Uterus (tissue), 4 donors: ENCODE measurements around the gene YTHDF1. TPM values are rescaled to one million over a fixed set of nuclear protein-coding genes. Genes with fewer than 3 reads are reported as not detected.

Experiments
- DNase-seq, 2 donors: peaks; one replicate each; pipeline ENCODE4 v3.0.0-alpha.2; 2019 to 2020
- H3K27ac ChIP-seq, 2 donors: fragments of 200-600 bp; sonication (generic); 1 replicate in 1 of 2; 2 replicates in 1 of 2; pipeline ENCODE4 v1.5.1; 2016 to 2018
- H3K27me3 ChIP-seq, 2 donors: fragments of 200-600 bp; sonication (generic); one replicate each; pipeline ENCODE4 v1.5.1; 2018 to 2019; ENCODE audit warnings: control low read depth in 1 of 2
- H3K36me3 ChIP-seq, 2 donors: fragments of 200-600 bp; sonication (generic); one replicate each; pipeline ENCODE4 v1.5.1; 2019; ENCODE audit warnings: control low read depth in 1 of 2
- H3K4me1 ChIP-seq, 2 donors: fragments of 200-600 bp; sonication (generic); one replicate each; pipeline ENCODE4 v1.5.1; 2018 to 2019; ENCODE audit warnings: control low read depth in 1 of 2
- H3K4me3 ChIP-seq, 2 donors: fragments of 200-600 bp; sonication (generic); 1 replicate in 1 of 2; 2 replicates in 1 of 2; pipeline ENCODE4 v1.5.1; 2018 to 2019; ENCODE audit warnings: mild to moderate bottlenecking in 1 of 2
- H3K9me3 ChIP-seq, 2 donors: fragments of 200-600 bp; sonication (generic); one replicate each; pipeline ENCODE4 v1.5.1; 2019; ENCODE audit warnings: control low read depth in 1 of 2
- POLR2A ChIP-seq, 2 donors: fragments of 450-650 bp; IDR thresholded peaks; one replicate each; pipeline ENCODE4 v1.6.1; 2016; ENCODE audit warnings: antibody characterized with exemption in 2 of 2, mild to moderate bottlenecking in 1 of 2, moderate library complexity in 1 of 2
- intact Hi-C: fragments of 100-400 bp; cut with DNase I; formaldehyde crosslinking; loops from one replicate; pipeline ENCODE4 v1.15.1; 2023; ENCODE audit warnings: low total_unique reads
- total RNA-seq, 4 donors: library from RNA; depleted of rRNA in 3 of 4; stranded (reverse); fragments of >200 nt in 3 of 4; gene quantifications; one replicate each; pipeline versions ENCODE4 v1.1.0 to v1.2.4, GENCODE V29; 2014 to 2023
- TF ChIP-seq, protein P1 (sequence below), 4 experiments: fragments of 200-600 bp in 2 of 4; fragments of 450-650 bp in 2 of 4; sonication (generic) in 2 of 4; IDR thresholded peaks; one replicate each; pipeline ENCODE4 v1.5.1; 2016 to 2019; ENCODE audit warnings: antibody characterized with exemption in 4 of 4, mild to moderate bottlenecking in 2 of 4, moderate library complexity in 1 of 4
- donor health status: DM: yes; HTN: yes; CAD: no.

YTHDF1 gene
- total RNA-seq, 4 donors from 2014 or later: 17.9 to 35.8 (median 25.8) TPM

GRCh38 chr20:63155266-63156165 lies 60.4 kb downstream of the YTHDF1 start:
- no peak for DNase-seq
- Histone ChIP-seq H3K4me3 (no peak overlapping the region), H3K4me1 (no peaks in the 10 kb centered on the region), H3K9me3 (no peaks in the 10 kb centered on the region), H3K27ac (no peak overlapping the region), H3K36me3 (no peaks in the 10 kb centered on the region), H3K27me3 (peaks cover 0 to 5% of the 10 kb centered on the region in 2 donors)
- intact Hi-C loops: no loop called here
- no peak for TF ChIP-seq POLR2A (IDR thresholded peaks at IDR 0.05)
- TF ChIP-seq, protein P1, sequence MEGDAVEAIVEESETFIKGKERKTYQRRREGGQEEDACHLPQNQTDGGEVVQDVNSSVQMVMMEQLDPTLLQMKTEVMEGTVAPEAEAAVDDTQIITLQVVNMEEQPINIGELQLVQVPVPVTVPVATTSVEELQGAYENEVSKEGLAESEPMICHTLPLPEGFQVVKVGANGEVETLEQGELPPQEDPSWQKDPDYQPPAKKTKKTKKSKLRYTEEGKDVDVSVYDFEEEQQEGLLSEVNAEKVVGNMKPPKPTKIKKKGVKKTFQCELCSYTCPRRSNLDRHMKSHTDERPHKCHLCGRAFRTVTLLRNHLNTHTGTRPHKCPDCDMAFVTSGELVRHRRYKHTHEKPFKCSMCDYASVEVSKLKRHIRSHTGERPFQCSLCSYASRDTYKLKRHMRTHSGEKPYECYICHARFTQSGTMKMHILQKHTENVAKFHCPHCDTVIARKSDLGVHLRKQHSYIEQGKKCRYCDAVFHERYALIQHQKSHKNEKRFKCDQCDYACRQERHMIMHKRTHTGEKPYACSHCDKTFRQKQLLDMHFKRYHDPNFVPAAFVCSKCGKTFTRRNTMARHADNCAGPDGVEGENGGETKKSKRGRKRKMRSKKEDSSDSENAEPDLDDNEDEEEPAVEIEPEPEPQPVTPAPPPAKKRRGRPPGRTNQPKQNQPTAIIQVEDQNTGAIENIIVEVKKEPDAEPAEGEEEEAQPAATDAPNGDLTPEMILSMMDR (IDR thresholded peaks at IDR 0.05): no peak

DNA sequence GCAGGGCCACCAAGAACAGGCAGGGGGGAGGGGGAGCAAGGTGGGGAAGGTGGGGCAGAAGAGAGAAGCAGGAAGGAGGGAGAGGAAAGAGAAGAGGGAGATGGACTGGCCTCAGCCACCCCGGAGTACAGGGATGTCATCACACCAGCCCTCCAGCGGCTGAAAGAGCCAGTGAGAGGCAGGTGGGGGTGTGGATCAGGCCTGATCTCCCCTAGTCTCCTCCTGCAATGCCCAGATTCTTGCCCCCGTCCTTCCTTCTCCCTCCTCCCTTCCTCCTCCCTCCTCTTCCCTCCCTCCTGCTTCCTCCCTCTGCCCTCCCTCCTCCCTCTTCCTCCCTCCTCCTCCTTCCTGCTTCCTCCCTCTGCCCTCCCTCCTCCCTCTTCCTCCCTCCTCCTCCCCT lies 61.5 kb downstream of the YTHDF1 start:
- Histone ChIP-seq H3K27ac (no peak overlapping the region), H3K4me1 (no peaks in the 10 kb centered on the region), H3K27me3 (peaks cover 0 to 5% of the 10 kb centered on the region in 2 donors), H3K4me3 (no peak overlapping the region), H3K9me3 (no peaks in the 10 kb centered on the region), H3K36me3 (no peaks in the 10 kb centered on the region)
- TF ChIP-seq, protein P1 (IDR thresholded peaks at IDR 0.05): no peak
- no peak for TF ChIP-seq POLR2A (IDR thresholded peaks at IDR 0.05)
- no peak for DNase-seq
- intact Hi-C loops: no loop called here

DNA sequence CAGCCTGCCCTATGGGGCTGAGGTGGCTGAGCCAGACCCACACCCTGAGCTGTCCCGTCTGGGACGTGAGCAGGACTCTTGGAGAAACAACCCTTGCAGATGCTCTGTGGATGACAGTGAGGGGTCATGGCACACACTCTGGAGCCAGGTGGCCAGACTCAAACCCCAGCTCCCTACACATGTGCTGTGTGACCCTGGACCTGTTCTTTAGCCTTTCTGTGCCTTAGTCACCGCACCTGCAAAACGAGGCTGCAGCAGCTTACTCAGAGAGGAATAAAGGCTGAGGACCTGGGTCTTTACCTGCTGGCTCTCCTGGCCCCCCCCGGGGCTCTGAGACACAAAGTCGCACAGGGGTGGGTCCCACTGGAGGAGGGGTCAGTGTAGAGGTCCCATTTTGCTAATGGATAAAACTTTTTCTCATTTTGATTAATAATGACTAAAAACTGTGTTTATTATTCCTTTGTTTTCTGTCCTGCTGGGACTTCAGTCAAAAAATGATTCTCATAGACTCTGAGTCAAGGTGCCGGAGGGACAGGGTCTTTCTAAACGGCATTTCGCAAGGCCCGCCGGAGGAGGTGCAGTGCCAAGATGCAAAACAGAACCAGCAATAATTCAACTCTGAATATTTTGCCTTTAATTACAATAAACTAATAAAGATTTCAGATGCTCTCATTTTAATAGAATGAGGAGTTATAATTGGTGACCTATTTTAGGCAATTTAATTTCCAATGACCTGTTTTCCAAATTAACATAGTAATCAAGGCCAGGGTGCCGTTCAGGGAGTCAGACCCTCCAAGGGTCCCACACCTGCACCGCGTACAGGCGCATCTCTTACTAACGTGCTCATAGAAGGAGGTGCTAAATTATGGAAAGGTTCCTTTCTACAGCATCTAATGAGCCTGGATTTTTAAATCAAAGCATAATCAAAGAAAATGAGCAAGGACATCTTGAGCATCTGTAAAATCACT lies 62.4 kb downstream of the YTHDF1 start:
- intact Hi-C loops: no loop called here
- no peaks in the 10 kb centered on the region for H3K4me1 ChIP-seq
- no peaks in the 10 kb centered on the region for H3K9me3 ChIP-seq
- H3K27me3 ChIP-seq: peaks cover 0 to 5% of the 10 kb centered on the region in 2 donors
- H3K36me3 ChIP-seq: no peaks in the 10 kb centered on the region
- no peak for DNase-seq
- TF ChIP-seq, protein P1 (IDR thresholded peaks at IDR 0.05): no peak
- TF ChIP-seq POLR2A (IDR thresholded peaks at IDR 0.05): no peak
- H3K4me3 ChIP-seq: no peak overlapping the region
- H3K27ac ChIP-seq: no peak overlapping the region

GRCh38 chr20:63152322-63153253 lies 63.3 kb downstream of the YTHDF1 start:
- peaks cover 0 to 5% of the 10 kb centered on the region in 2 donors for H3K27me3 ChIP-seq

More at GRCh38 chr20:63152322-63153253, 63.3 kb downstream of the YTHDF1 start:
- DNase-seq: no peak
- H3K27ac ChIP-seq: no peak overlapping the region
- no peak for TF ChIP-seq POLR2A (IDR thresholded peaks at IDR 0.05)
- TF ChIP-seq, protein P1 (IDR thresholded peaks at IDR 0.05): no peak
- H3K4me3 ChIP-seq: no peak overlapping the region
- no peaks in the 10 kb centered on the region for H3K36me3 ChIP-seq
- H3K4me1 ChIP-seq: no peaks in the 10 kb centered on the region
- no peaks in the 10 kb centered on the region for H3K9me3 ChIP-seq
- intact Hi-C loops: no loop called here
